Measurements from ENCODE around the gene ALK.

The ALK gene

DNA sequence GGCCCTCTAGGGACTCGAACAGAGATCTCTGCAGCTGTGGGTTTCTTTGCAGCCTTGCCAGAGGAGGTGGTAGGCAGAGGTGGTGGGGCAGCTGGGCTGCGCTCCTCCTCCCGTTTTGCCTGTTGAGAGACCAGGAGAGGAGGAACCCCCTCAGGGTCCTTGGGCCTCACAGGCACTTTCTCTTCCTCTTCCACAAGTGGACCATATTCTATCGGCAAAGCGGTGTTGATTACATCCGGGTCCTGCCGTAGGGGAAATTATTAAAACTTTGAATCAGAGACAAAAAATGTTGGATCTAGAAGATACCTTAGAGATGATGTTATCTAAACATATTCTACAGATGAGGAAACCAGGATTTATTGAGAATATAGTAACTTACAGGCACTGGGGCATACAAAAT, 727.7 kb downstream of the ALK start:
- DNase-seq (ENCODE audit: low read depth): no peak

- DNase-seq (ENCODE audit: low read depth): no peak
Measured at GRCh38 chr2:29193111-29193510, 728.3 kb downstream of the ALK start.

GRCh38 chr2:29192526-29192925, 728.9 kb downstream of the ALK start:
- no peak for DNase-seq (ENCODE audit: low read depth)

DNA sequence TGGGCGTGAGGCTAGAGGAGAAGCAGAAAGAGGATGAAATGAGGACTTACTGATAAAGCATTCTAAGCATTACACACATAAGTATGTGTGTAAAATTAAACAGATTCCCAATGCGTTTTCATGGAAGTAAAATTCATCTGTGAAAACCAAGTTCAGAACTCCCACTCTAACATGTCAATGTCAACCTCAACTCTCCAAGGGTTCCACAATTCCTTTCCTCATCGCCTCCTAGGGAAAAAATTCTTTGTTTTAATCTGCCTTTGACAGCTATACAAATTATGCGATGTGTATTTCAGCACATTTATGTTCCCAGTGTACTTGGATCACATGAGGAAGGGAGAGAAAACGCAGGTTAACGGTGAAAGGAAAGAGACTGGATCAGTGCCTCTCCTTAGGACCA, 729.6 kb downstream of the ALK start:
- DNase-seq (ENCODE audit: low read depth): no peak

DNA sequence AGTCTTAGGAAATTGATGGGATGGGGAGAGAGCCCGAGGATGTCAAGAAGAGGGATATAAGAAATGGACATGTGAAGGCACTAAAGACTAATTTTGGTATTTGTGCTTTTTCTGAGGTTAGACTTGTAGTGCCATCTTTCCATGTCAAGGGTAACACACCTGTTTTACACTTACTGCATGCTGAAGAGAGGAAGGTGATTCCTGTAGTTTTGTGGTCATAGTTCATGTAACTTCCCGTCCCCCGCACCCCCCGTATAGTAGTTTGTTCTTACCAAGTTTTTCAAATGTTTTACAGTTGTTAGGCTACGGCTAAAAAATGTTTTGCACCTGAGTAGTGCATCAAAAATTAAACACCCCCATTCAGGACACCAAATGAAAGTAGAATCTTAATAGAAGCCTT, 732.3 kb downstream of the ALK start:
- DNase-seq (ENCODE audit: low read depth): no peak

GRCh38 chr2:29187926-29188325, 733.5 kb downstream of the ALK start:
- DNase-seq (ENCODE audit: low read depth): no peak

DNA sequence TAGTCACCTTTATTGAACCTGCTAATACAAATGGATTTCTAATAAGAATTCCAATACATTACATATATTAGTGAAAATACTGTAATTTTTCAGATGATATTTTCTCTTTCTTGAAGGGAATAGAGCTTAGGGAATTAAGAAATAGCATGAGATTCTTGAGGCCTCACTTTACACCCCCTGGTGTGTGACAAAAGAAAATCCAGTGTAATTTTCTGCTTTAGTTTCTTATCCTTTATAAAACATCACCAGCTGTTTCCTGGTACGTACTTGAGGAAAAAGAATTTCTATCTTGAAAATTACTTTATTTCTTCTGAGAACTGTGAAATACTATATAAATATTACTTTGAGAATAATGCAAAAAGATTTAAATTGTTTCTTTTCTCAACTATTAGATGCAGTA, 734.6 kb downstream of the ALK start:
- no peak for DNase-seq (ENCODE audit: low read depth)

DNA sequence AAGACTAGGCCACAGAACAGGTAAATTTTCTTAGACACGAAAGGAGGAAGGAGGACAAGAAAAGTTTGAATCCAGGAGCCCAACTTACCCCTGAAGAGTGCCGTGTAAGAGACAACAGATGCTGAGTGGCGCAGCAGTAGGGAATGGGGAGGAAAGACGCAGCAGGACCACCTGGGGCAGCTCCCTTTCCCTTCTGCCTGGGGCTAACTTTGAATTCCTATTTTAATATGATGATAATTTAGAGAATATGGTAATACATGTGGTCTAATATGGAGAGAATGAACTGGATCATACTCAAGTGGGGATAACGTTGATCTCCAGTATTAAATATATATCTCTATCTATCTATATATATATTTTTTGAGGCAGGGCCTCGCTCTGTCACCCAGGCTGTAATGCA, 736.9 kb downstream of the ALK start:
- DNase-seq (ENCODE audit: low read depth): no peak

DNA sequence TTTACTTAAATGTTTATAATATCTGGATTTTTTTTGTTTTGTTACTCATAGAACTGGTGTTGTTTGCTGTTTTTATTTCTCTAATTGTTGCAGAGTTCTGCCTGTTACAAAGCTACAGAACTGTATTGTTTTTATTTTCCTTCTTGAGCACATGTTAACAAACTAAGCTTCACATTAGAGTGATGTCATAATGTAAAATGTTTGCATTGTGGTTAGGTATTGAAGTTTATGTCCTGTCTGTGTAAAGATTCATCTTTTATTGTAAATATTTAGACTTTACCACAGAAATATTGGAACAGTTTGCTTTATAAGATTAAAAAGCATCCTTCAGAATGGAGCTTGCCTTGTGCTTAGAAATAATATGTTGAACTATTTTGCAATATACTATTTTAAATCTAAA, 738.5 kb downstream of the ALK start:
- DNase-seq (ENCODE audit: low read depth): no peak

GRCh38 chr2:29182334-29182733, 739.1 kb downstream of the ALK start:
- no peak for DNase-seq (ENCODE audit: low read depth)

GRCh38 chr2:29175338-29175737, 746.0 kb downstream of the ALK start:
- no peak for DNase-seq (ENCODE audit: low read depth)

- DNase-seq (ENCODE audit: low read depth): no peak
Measured at GRCh38 chr2:29174937-29175336, 746.4 kb downstream of the ALK start.

GRCh38 chr2:29166242-29167039, 754.9 kb downstream of the ALK start:
- DNase-seq (ENCODE audit: low read depth): no peak

GRCh38 chr2:29165362-29166241, 755.8 kb downstream of the ALK start:
- no peak for DNase-seq (ENCODE audit: low read depth)

- no peak for DNase-seq (ENCODE audit: low read depth)
Measured at GRCh38 chr2:29164091-29164846, 757.1 kb downstream of the ALK start.

GRCh38 chr2:29162204-29162928, 759.0 kb downstream of the ALK start:
- no peak for DNase-seq (ENCODE audit: low read depth)

DNA sequence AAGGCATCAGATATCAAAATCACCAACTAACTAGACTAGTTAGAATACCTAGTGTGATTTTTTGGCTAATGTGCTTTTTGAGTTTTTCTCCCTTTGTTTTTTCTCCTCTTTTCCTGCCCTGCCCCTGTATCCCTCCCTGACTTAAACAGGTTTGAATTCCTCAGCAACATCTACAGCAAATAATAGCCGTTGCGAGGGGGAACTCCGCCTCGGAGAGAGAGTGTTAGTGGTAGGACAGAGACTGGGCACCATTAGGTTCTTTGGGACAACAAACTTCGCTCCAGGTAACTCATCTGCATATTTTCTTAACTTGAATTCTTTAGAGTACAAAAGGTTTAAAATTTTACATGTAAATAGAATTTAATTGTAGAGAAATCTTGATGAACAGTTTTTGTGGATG, 761.2 kb downstream of the ALK start:
- no peak for DNase-seq (ENCODE audit: low read depth)

- DNase-seq (ENCODE audit: low read depth): no peak
Measured at GRCh38 chr2:29159125-29159524, 762.3 kb downstream of the ALK start.

GRCh38 chr2:29157131-29157530, 764.3 kb downstream of the ALK start:
- DNase-seq (ENCODE audit: low read depth): no peak

DNA sequence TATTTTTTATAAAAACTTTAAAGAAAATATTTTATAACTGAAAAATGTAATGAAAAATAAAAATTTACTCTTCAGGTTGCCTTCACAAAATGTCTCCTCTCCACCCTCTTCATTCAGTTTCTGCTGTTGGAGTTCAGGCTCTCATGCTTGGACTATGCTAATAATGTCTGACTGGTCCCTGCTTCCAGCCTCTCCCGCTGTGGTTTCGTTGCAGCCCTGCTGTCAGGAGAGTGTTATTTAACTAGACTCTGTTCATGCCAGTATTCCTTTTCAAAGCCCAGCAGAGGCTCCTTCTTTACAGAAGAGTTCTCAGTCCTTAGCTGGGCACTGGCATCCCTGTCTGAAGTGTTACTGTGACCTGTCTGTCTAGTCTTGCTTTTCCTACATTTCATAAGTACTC, 765.8 kb downstream of the ALK start:
- DNase-seq (ENCODE audit: low read depth): no peak

GRCh38 chr2:29154610-29155009, 766.8 kb downstream of the ALK start:
- DNase-seq (ENCODE audit: low read depth): no peak

DNA sequence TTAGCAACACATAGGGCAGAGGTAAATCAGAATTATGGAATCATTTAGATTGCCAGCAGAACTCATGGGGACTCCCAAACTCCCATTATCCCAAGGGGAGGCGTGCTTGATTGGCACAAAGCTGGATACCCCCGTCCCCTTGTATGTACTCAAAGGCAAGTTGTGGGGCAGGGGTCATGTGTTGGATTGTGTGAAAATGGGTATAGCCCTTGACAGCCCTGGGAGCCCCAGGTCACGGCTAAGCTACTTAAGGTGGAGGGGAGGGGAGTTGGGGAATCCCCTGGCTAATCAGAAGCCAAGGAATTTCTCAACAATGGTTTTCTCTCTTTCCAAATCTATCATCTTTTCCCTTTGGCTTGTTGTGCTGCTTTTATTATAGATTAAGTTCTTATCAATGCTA, 773.4 kb downstream of the ALK start:
- no peak for DNase-seq (ENCODE audit: low read depth)
